HL-60 (cell line): ENCODE data around the gene SERINC2.

Experiments used
- CTCF ChIP-seq: IDR thresholded peaks from one replicate; pipeline ENCODE4 v1.5.1; 2011; ENCODE audit warnings: low read length, control low read depth, inconsistent platforms; ENCODE audit not compliant: insufficient read depth
- GABPA ChIP-seq: IDR thresholded peaks from 2 replicates; pipeline ENCODE4 v1.6.1; 2012; ENCODE audit warnings: low read depth
- POLR2AphosphoS5 ChIP-seq: IDR thresholded peaks from 2 replicates; pipeline ENCODE4 v1.6.1; 2012; ENCODE audit warnings: low read depth
- SPI1 ChIP-seq: IDR thresholded peaks from 2 replicates; pipeline ENCODE4 v1.6.1; 2012; ENCODE audit warnings: low read depth, mild to moderate bottlenecking, borderline replicate concordance

GRCh38 chr1:31393463-31393862, 19.6 kb upstream of the SERINC2 start:
- TF ChIP-seq CTCF (no peak), POLR2AphosphoS5 (no peak), SPI1 (no peak), GABPA (no peak)
